K562 (cell line): ENCODE results near the gene RAB40AL. TPM values are rescaled to one million over a fixed set of nuclear protein-coding genes. Genes with fewer than 3 reads are reported as not detected.

ENCODE experiments used
- ATAC-seq: fragments of 200-7000 bp; cut with Tn5 transposase; 3 replicates; pipeline ENCODE4 v1.9.1; 2020; ENCODE audit warnings: moderate library complexity
- BruUV-seq: library from RNA; stranded (reverse); fragments of 400-500 nt; replicated peaks from 2 replicates; lab custom pipeline; 2021; lab: Mats Ljungman, UMichigan
- CTCF ChIA-PET: fragments of 300-600 bp; formaldehyde crosslinking; extraction: SDS; loops from one replicate; lab custom pipeline; 2021; ENCODE audit warnings: low intra/inter-chr PET ratio; lab: Yijun Ruan, JAX
- POLR2A ChIA-PET: fragments of 300-600, 350-650 bp; sonication (Branson Sonifier 250); formaldehyde crosslinking; extraction: SDS; loops from one replicate; lab custom pipeline; 2021; ENCODE audit warnings: antibody characterized with exemption, inconsistent platforms; lab: Yijun Ruan, JAX
- DNase-seq, 4 experiments: peaks; one replicate each; pipeline versions ENCODE4 v3.0.0 to v3.0.0-alpha.2; 2011 to 2018; ENCODE audit warnings: low spot score in 3 of 4, mixed read lengths in 3 of 4; ENCODE audit errors: extremely low read depth in 1 of 4
- FAIRE-seq: peaks from 2 replicates; lab custom pipeline; 2011; peaks lifted over from hg19 to GRCh38; lab: Jason Lieb, UNC
- H2AFZ ChIP-seq: 2 replicates; pipeline ENCODE4 v1.6.0; 2011; ENCODE audit warnings: low read depth, low read length, control low read depth, inconsistent platforms
- H3K27ac ChIP-seq: fragments of 200-600 bp; 3 replicates; pipeline ENCODE4 v1.8.0; 2011; ENCODE audit warnings: low read depth, mild to moderate bottlenecking, control low read depth, inconsistent platforms, low read length, moderate library complexity, mixed read lengths; ENCODE audit errors: extremely low read depth
- H3K27me3 ChIP-seq, 2 experiments: fragments of 300-600 bp in 1 of 2; 2 replicates in 1 of 2; 3 replicates in 1 of 2; pipeline versions ENCODE4 v1.6.0 to v1.8.0; 2011; ENCODE audit warnings: inconsistent platforms in 2 of 2, low read length in 2 of 2, mild to moderate bottlenecking in 1 of 2, mixed read lengths in 1 of 2, moderate library complexity in 1 of 2; ENCODE audit not compliant: control insufficient read depth in 2 of 2, insufficient read depth in 2 of 2
- H3K36me3 ChIP-seq: fragments of 300-600 bp; 3 replicates; pipeline ENCODE4 v1.8.0; 2011; ENCODE audit warnings: mild to moderate bottlenecking, low read length, inconsistent platforms; ENCODE audit not compliant: control insufficient read depth, insufficient read depth
- H3K4me1 ChIP-seq, 2 experiments: fragments of 200-600 bp in 1 of 2; replicated peaks in 1 of 2; 2 replicates in 1 of 2; 3 replicates in 1 of 2; pipeline versions ENCODE4 v1.5.1 to v1.8.0; 2011; ENCODE audit warnings: inconsistent platforms in 2 of 2, low read length in 2 of 2, mild to moderate bottlenecking in 1 of 2, mixed read lengths in 1 of 2, moderate library complexity in 1 of 2; ENCODE audit not compliant: control insufficient read depth in 2 of 2, insufficient read depth in 2 of 2
- H3K4me2 ChIP-seq: 2 replicates; pipeline ENCODE4 v1.6.1; 2011; ENCODE audit warnings: low read length, control low read depth, inconsistent platforms, mixed read lengths; ENCODE audit not compliant: insufficient read depth
- H3K4me3 ChIP-seq: fragments of 200-600 bp; sonication (generic), shearing (Covaris generic); 2 replicates; pipeline ENCODE4 v1.5.1; 2016; ENCODE audit warnings: control low read depth, inconsistent platforms
- H3K79me2 ChIP-seq: fragments of 200-600 bp; 3 replicates; pipeline ENCODE4 v1.8.0; 2011; ENCODE audit warnings: low read length, inconsistent platforms; ENCODE audit not compliant: control insufficient read depth, insufficient read depth
- H3K9ac ChIP-seq, 2 experiments: 2 replicates each; pipeline versions ENCODE4 v1.6.0 to v1.6.1; 2011; ENCODE audit warnings: low read depth in 2 of 2, low read length in 2 of 2, control low read depth in 1 of 2, inconsistent platforms in 1 of 2, mild to moderate bottlenecking in 1 of 2, mixed read lengths in 1 of 2; ENCODE audit not compliant: insufficient read depth in 1 of 2
- H3K9me1 ChIP-seq: one replicate; pipeline ENCODE4 v1.6.0; 2011; ENCODE audit warnings: inconsistent platforms, mild to moderate bottlenecking, low read length, moderate library complexity; ENCODE audit not compliant: control insufficient read depth, insufficient read depth
- H3K9me3 ChIP-seq: replicated peaks from 2 replicates; pipeline ENCODE4 v1.5.1; 2011; ENCODE audit warnings: low read depth, low read length, inconsistent platforms; ENCODE audit not compliant: control insufficient read depth, insufficient read depth
- H4K20me1 ChIP-seq: replicated peaks from 2 replicates; pipeline ENCODE4 v1.6.1; 2011; ENCODE audit warnings: low read length, inconsistent platforms, mixed read lengths; ENCODE audit not compliant: control insufficient read depth, insufficient read depth
- ATF6 ChIP-seq: sonication (generic); formaldehyde crosslinking; IDR thresholded peaks from 2 replicates; pipeline ENCODE4 v1.4.0; 2020; ENCODE audit warnings: mild to moderate bottlenecking, missing genetic modification reagents
- CTCF ChIP-seq, 3 experiments: IDR thresholded peaks in 2 of 3; conservative IDR thresholded peaks in 1 of 3; 2 replicates each; pipeline ENCODE4 v1.5.1; 2011 to 2012; ENCODE audit warnings: low read length in 3 of 3, mild to moderate bottlenecking in 3 of 3, control low read depth in 2 of 3, improper control_type of control experiment in 1 of 3, inconsistent platforms in 1 of 3, low read depth in 1 of 3, mixed read lengths in 1 of 3, moderate library complexity in 1 of 3; ENCODE audit not compliant: insufficient read depth in 2 of 3
- ETV1 ChIP-seq: fragments of 450-650 bp; conservative IDR thresholded peaks from 2 replicates; pipeline ENCODE4 v1.6.1; 2016; ENCODE audit warnings: missing genetic modification characterization, control low read depth, low read depth, missing compliant biosample characterization
- RAD21 ChIP-seq, 2 experiments: fragments of 250-450 bp in 1 of 2; fragments of 450-650 bp in 1 of 2; sonication (Bioruptor Pico) in 1 of 2; formaldehyde crosslinking in 1 of 2; IDR thresholded peaks in 1 of 2; conservative IDR thresholded peaks in 1 of 2; 2 replicates each; pipeline versions ENCODE4 v1.4.0 to v1.8.0; 2020 to 2022; ENCODE audit warnings: mild to moderate bottlenecking in 2 of 2, moderate library complexity in 1 of 2
- SMC3 ChIP-seq: conservative IDR thresholded peaks from 2 replicates; pipeline ENCODE4 v1.6.1; 2011; ENCODE audit warnings: low read depth, low read length, improper control_type of control experiment; ENCODE audit not compliant: insufficient read depth
- VEZF1 ChIP-seq: fragments of 200-800 bp; sonication (Bioruptor generic); IDR thresholded peaks from 2 replicates; pipeline ENCODE4 v1.6.1; 2017; ENCODE audit warnings: missing genetic modification characterization, missing compliant biosample characterization
- ZNF311 ChIP-seq: fragments of 250-450 bp; sonication (Bioruptor Pico); IDR thresholded peaks from 2 replicates; pipeline ENCODE4 v1.4.0; 2020; ENCODE audit warnings: mild to moderate bottlenecking, moderate library complexity
- WGBS: fragments of 100-300 bp; shearing (Covaris generic); methylation state at CpG from one replicate; pipeline ENCODE4 v1.1.6; 2016; ENCODE audit warnings: low coverage, mixed read lengths; ENCODE audit not compliant: insufficient coverage; ENCODE audit errors: missing lambda C conversion rate; 5-methylcytosine and 5-hydroxymethylcytosine counted together
- in situ Hi-C: fragments of 300-500 bp; cut with MboI; formaldehyde crosslinking; loops from 4 replicates; pipeline ENCODE4 v1.15.0; 2018; ENCODE audit warnings: inconsistent platforms, mixed read lengths
- intact Hi-C: fragments of 100-400 bp; cut with micrococcal nuclease; formaldehyde crosslinking; loops from 2 replicates; pipeline ENCODE4 v1.14.2; 2022
- polyA plus RNA-seq, 8 experiments: library from polyadenylated mRNA; depleted of rRNA in 4 of 8; stranded (reverse) in 5 of 8; unstranded in 3 of 8; fragments of >200 nt; fragmentation: Nextera tagmentation in 2 of 8; fragmentation: Illumina TruSeq in 1 of 8; extraction: Ambion mirVana in 2 of 8; extraction: Trizol in 1 of 8; gene quantifications; 2 replicates each; pipeline versions ENCODE4 v1.2.1 to v1.2.3, GENCODE V29; 2011 to 2014; ENCODE audit warnings: inconsistent platforms in 1 of 8, missing spikeins in 1 of 8
- total RNA-seq, 7 experiments: library from RNA; depleted of rRNA in 6 of 7; stranded (reverse); fragments of >200 nt in 6 of 7; fragmentation: Illumina TruSeq in 2 of 7; extraction: Trizol in 2 of 7; gene quantifications; 2 replicates each; pipeline versions ENCODE4 v1.2.1 to v1.2.3, GENCODE V29; 2011 to 2021; ENCODE audit warnings: low replicate concordance in 1 of 7

The RAB40AL gene
- total and polyA plus RNA-seq, 9 of the 15 experiments (the other 6 are each of a cell fraction or from before 2014, with no cell fraction given): 0.13 to 0.44 (median 0.42) TPM; not detected in 4

GRCh38 chrX:102899940-102900916 lies 36.8 kb upstream of the RAB40AL start:
- no peaks in the 10 kb centered on the region for H3K9me3 ChIP-seq
- ChIA-PET CTCF (interaction anchor here (0.8 kb wide), 1 partner anchor 17 kb away, joined by 4 read pairs; no protein-coding TSS in a partner anchor), POLR2A (interaction anchor here (0.6 to 1.2 kb wide), 4 partner anchors 14 to 280 kb away, joined by 3 read pairs; no protein-coding TSS in a partner anchor)
- H3K4me1 ChIP-seq: no peaks in the 10 kb centered on the region; a peak in 1 of 5 replicates
- DNase-seq: peak; percentile 41 to 74 (median 59)
- no peaks in the 10 kb centered on the region for H3K36me3 ChIP-seq
- FAIRE-seq: peak; percentile 89
- no peaks in the 10 kb centered on the region for H3K27me3 ChIP-seq
- 10% methylated on average over 14 of the region's 15 CpGs for WGBS
- no peak overlapping the region for H3K9ac ChIP-seq
- H2AFZ ChIP-seq: no peak overlapping the region
- H4K20me1 ChIP-seq: no peaks in the 10 kb centered on the region
- no TSS peak for BruUV-seq
- in situ Hi-C loops: no loop called here
- no peaks in the 10 kb centered on the region for H3K79me2 ChIP-seq
- peaks cover 3% of the 10 kb centered on the region for H3K9me1 ChIP-seq
- intact Hi-C loops: loop anchor here (1.0 kb wide), 1 partner anchor 257 kb away; no protein-coding TSS in a partner anchor
- ATAC-seq: peak; percentile 98
- H3K4me2 ChIP-seq: no peak overlapping the region
- no peak overlapping the region for H3K4me3 ChIP-seq
- no peak overlapping the region for H3K27ac ChIP-seq
- TF ChIP-seq SMC3 (peak; percentile 41; the same call in 1 of the 2 replicates), RAD21 (CRISPR knock-in tag; conservative IDR thresholded peaks at IDR 0.05 in 1 of 2, IDR thresholded peaks at IDR 0.05 in 1 of 2) (peak; percentile 33 to 65), VEZF1 (CRISPR knock-in tag) (peak; percentile 63), ATF6 (CRISPR knock-in tag) (no peak), ZNF311 (no peak), ETV1 (tag) (no peak), CTCF (IDR thresholded peaks at IDR 0.05 in 2 of 3, conservative IDR thresholded peaks at IDR 0.05 in 1 of 3; ENCODE audit: insufficient read depth in 2 of 3, low read depth in 1 of 3, low read length in 3 of 3) (peak; percentile 62 to 74 (median 70))
